Neutrophil (primary cell): Measurements from ENCODE around the gene CLEC1B.

Experiments used
- H3K27ac ChIP-seq: fragments of 200-600 bp; sonication (generic); 2 replicates; pipeline ENCODE4 v1.5.1; 2016; ENCODE audit warnings: mild to moderate bottlenecking, moderate library complexity
- H3K27me3 ChIP-seq: fragments of 200-600 bp; sonication (generic); 2 replicates; pipeline ENCODE4 v1.6.0; 2016; ENCODE audit warnings: mild to moderate bottlenecking
- H3K36me3 ChIP-seq: fragments of 200-600 bp; sonication (generic); 2 replicates; pipeline ENCODE4 v1.5.1; 2017
- H3K4me1 ChIP-seq, 2 experiments: fragments of 200-600 bp in 1 of 2; sonication (generic) in 1 of 2; 1 replicate in 1 of 2; 2 replicates in 1 of 2; pipeline versions ENCODE4 v1.5.1 to v1.6.1; 2013 to 2016; ENCODE audit warnings: low read depth in 1 of 2, low read length in 1 of 2, mild to moderate bottlenecking in 1 of 2, moderate library complexity in 1 of 2; ENCODE audit not compliant: control insufficient read depth in 1 of 2, insufficient read depth in 1 of 2
- H3K4me3 ChIP-seq, 2 experiments: fragments of 200-600 bp in 1 of 2; sonication (generic) in 1 of 2; 1 replicate in 1 of 2; 2 replicates in 1 of 2; pipeline ENCODE4 v1.5.1; 2013 to 2016; ENCODE audit warnings: low read depth in 1 of 2, low read length in 1 of 2, mild to moderate bottlenecking in 1 of 2, moderate library complexity in 1 of 2
- H3K9me3 ChIP-seq: fragments of 200-600 bp; sonication (generic); 2 replicates; pipeline ENCODE4 v1.5.1; 2016
- TF ChIP-seq, protein P1 (sequence below): fragments of 200-600 bp; sonication (generic); IDR thresholded peaks from 2 replicates; pipeline ENCODE4 v1.5.1; 2016; ENCODE audit warnings: antibody characterized with exemption

The CLEC1B gene

DNA sequence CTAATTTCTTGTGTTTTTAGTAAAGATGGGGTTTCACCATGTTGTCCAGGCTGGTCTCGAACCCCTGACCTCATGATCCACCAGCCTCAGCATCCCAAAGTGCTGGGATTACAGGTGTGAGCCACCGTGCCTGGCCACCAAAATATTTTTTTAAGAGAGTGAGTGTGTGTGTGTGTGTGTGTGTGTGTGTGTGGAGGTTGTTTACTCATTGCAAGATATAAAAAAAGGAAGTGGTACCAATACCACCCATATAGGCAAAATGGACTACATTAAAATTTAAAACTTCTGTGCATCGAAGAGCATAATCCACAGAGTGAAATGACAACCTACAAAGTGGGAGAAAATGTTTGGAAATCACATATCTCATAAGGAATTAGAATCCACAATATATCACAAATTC, 51.2 kb downstream of the CLEC1B start:
- peaks cover 73 to 82% of the 10 kb centered on the region in 2 experiments for H3K4me1 ChIP-seq
- no peak overlapping the region for H3K4me3 ChIP-seq

DNA sequence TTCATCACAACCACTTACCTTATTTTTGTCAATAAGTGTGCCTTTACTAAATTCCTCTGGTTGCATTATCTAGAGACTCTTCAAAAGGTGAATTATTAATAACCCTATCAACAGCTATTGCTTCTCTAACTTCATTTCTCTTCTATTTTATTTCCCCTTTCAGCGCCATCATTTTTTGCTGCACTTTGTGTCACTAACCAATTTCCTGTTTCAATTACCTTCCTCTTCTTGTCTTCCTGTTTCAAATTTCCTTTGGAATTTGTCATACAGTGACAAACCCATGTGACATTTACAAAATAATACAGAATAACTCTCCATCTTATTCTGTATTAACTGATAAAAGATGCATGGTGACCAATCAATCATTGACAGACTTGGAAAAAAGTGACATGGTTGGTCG, 54.5 kb downstream of the CLEC1B start:
- H3K4me1 ChIP-seq: peaks cover 86 to 90% of the 10 kb centered on the region in 2 experiments
- peak overlapping the region; percentile 82 for H3K27ac ChIP-seq
- H3K36me3 ChIP-seq: no peaks in the 10 kb centered on the region
- TF ChIP-seq, protein P1, sequence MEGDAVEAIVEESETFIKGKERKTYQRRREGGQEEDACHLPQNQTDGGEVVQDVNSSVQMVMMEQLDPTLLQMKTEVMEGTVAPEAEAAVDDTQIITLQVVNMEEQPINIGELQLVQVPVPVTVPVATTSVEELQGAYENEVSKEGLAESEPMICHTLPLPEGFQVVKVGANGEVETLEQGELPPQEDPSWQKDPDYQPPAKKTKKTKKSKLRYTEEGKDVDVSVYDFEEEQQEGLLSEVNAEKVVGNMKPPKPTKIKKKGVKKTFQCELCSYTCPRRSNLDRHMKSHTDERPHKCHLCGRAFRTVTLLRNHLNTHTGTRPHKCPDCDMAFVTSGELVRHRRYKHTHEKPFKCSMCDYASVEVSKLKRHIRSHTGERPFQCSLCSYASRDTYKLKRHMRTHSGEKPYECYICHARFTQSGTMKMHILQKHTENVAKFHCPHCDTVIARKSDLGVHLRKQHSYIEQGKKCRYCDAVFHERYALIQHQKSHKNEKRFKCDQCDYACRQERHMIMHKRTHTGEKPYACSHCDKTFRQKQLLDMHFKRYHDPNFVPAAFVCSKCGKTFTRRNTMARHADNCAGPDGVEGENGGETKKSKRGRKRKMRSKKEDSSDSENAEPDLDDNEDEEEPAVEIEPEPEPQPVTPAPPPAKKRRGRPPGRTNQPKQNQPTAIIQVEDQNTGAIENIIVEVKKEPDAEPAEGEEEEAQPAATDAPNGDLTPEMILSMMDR: no peak
- no peaks in the 10 kb centered on the region for H3K27me3 ChIP-seq
- H3K4me3 ChIP-seq: peak overlapping the region in 1 of 2 experiments; percentile 37
- H3K9me3 ChIP-seq: no peaks in the 10 kb centered on the region

More for the DNA sequence above, 51.2 kb downstream of the CLEC1B start:
- Histone ChIP-seq H3K27ac (peak overlapping the region; percentile 41), H3K27me3 (no peaks in the 10 kb centered on the region), H3K36me3 (no peaks in the 10 kb centered on the region), H3K9me3 (no peaks in the 10 kb centered on the region)
- TF ChIP-seq, protein P1: no peak

DNA sequence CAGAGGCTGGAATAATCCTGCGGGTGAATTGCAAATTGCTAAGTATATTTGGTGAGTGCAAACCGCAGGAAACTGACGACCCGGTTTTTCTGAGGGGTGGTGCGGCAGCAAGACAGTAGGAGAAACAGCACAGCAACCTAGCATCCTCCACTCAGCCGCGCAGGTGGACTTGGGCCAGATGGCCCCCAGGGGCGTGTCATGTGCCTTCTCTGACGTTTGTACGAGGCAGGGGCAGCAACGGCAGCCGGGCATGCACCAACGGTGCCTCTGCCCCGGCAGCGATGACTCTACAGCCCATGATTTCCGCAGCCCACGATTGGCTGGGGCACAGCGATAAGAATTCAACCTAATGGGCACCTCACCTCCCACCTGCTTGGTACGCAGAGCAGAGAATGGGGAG, 55.7 kb downstream of the CLEC1B start:
- TF ChIP-seq, protein P1: no peak
- H3K27me3 ChIP-seq: no peaks in the 10 kb centered on the region
- H3K4me3 ChIP-seq: peak overlapping the region; percentile 37 to 42
- H3K4me1 ChIP-seq: peaks cover 74 to 79% of the 10 kb centered on the region in 2 experiments
- H3K36me3 ChIP-seq: no peaks in the 10 kb centered on the region
- no peaks in the 10 kb centered on the region for H3K9me3 ChIP-seq
- peak overlapping the region; percentile 82 for H3K27ac ChIP-seq
